Activated CD4-positive, alpha-beta T cell treated with anti-CD3 and anti-CD28 coated beads, Interleukin-2, Interleukin-6, amounts not matched to agents 100 ng/mL and 50 ng/mL, durations not matched to agents 16 hours and 8 hours (primary cell): Measurements from ENCODE around the gene SLC35C1.
A peak's percentile ranks its signal among the peaks of the same experiment; 100 is the strongest.
"Not testable (repeated sequence)": the region's sequence is repeated elsewhere in the genome, so short reads cannot be mapped to it uniquely, and the experiment has no call there.

Experiments used
- DNase-seq: peaks from one replicate; pipeline ENCODE4 v3.0.0-alpha.2; 2020

The SLC35C1 gene

DNA sequence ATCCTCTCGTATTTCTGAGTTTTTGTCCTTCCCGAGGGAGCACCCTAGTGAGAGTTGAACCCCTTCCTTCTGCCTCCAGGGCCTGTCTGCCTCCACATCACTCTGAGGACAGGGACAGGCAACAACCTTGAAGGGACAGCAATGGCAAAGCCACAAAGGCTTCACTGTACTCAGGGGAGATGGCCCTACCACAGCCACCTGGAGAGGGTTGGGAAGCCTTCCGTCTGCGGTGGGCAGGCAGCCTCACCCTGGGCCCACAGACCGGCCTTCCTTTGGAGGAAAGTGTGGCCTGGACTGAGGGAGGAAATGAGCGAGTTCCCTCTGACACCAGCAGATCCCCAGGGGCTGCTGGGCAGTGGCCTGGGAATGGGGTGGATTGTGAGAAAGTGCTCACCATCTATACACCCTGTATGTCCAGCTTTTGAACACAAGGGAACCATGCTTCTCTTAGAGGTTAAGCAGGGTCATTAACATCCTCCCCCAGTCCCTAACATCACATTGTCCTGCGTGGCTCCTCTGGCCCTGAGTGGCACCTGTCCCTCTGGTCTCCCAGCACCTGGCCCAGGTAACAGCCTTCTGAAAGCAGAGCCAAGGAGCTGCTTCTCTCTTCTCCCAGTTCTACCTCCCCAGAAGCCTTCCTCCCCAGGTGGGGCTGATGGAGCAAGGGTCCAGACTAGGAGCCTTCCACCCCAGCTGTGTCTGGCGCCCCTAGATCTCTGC, 6.8 kb downstream of the SLC35C1 start:
- DNase-seq, result no peak

DNA sequence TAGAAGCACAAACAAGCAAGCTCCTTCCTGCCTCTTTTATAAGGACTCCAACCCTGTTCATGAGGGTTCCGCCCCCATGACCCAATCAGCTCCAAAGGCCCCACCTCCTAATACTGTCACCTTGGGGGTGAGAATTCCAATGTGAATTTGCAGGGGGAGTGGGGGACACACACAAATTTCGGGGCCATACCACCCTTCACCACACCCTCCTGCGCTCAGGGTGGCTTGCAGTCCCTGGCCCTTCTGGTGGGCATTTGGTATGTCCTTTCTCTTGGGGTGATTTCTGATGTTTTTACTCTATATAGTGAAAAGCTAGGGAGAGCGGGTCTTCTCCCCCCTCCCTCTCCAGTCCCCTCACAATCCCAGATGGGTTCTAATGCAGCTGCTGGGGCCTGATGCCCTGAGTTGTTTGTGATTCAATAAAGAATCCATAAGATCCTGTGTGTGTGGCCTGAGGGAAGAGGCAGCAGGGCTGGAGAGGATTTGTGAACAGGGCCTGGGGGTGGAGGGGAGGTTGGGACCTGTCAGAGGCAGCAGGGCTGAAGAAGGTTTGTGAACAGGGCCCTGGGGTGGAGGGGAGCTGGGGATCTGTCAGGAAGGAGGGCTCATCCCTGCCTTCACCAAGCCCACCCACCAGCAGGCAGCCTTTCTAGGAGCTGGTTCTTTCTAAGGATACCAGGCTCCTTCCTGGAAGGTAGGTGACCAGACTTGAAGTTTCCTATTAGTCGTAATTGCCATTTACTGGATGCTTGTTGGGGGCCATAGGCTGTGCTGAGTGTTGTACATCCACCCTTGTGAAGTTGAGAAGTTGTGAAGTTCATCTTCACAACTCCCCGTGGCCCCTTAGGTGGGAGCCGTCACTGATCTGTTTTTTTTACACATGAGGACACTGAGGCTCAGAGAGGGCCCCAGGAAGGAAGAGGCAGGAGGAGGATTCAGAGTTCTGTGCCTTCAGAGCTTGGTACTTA, 7.9 kb downstream of the SLC35C1 start:
- DNase-seq, result no peak

DNA sequence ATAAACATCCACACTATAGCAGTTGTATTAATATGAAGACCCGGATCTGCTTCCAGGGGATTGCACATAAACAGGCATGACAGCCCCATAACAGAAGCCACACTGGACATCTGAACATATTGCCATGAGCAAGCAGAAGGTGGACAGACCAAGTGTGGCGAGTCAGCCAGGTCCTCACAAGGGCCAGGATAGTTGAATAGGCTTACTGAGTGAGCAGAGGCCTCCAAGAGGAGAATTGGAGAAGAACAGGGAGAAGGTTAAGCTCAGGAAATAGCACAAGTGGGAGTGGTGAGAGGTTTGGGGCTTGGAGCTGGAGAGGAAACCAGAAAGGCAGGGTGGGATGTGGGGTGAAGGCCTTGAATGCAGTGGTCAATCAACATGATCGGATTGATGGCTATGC, 10.8 kb downstream of the SLC35C1 start:
- no peak for DNase-seq

- no peak for DNase-seq
Observed at GRCh38 chr11:45816614-45817013, 11.7 kb downstream of the SLC35C1 start.

DNA sequence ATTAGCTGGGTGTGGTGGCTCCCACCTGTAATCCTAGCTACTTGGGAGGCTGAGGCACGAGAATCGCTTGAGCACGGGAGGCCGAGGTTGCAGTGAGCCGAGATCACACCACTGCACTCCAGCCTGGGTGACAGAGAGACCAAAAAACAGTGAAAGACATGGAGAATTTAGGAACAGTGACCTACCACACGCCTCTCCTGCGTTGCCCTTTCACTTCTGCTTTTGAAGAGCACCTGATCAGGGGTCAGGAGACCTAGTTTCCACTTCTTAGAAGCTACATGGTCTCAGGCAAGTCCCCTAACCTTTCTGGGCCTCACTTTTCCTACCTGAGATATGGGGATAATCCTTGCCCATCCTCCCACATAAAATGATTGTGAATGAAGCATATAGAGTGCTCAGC, 12.2 kb downstream of the SLC35C1 start:
- no peak for DNase-seq

DNA sequence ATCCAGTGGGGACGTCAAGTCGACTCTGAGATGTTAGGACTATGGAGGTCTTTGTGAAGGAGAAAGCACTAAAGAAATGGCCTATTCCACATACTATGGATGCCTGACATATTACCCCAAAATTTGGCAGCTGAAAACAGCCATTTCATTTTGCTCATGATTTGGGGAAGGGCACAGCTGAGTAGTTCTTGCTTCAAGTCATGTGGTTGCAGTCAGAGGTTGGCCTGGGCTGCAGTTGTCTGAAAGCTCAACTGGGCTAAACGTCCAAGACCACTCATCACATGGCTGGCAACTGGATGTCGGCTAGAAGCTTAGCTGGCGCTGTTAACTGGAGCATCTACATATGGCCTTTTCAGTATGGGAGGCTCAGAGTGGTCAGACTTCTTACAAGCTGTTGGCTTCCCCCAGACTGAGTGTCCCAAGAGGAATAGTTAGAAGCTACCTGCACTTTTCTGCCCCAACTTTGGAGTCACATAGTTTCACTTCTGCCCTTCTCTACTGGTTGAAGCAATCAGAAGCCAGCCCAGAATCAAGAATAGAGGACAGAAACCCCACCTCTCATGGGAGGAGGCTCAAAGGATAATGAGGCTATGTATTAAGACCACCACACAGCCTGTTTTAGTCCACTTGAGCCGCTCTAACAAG, 14.1 kb downstream of the SLC35C1 start:
- DNase-seq, result no peak

- no peak for DNase-seq
Observed at GRCh38 chr11:45820211-45820857, 15.4 kb downstream of the SLC35C1 start.

DNA sequence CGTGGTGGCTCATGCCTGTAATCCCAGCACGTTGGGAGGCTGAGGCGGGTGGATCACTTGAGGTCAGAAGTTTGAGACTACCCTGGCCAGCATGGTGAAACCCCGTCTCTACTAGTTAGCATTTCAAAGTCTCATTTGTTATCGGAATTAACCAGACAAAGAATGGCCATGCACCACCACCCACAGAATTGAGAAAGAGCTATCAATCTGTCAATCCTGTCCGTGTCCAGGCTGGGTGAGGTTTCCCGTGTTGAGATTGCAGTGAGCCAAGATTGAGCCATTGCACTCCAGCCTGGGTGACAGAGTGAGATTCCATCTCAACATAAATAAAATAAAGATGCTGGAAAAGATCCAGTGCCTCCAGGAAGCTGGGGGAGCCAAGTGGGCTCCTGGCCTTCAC, 21.5 kb downstream of the SLC35C1 start:
- not testable (repeated sequence) for DNase-seq

- DNase-seq, result no peak
Observed at GRCh38 chr11:45827123-45827522, 22.2 kb downstream of the SLC35C1 start.

DNA sequence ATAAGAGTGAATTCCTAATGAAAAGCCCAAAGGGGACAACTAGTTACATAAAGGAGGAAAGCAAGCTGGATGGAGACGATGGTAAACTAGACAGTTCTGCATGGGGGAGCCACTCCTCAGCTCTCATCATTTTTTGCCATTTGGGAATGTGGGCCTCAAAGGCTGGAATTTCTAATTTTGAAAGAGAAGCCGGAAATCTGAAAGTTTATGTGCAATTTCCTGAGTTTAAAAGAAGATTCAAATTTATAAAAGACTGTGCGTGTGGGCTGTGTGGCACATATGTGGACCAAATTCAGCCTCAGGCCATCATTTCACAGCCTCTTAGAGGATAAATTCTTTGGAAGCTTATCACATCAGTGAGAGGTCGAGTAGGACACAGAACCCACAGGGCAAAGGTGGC, 24.0 kb downstream of the SLC35C1 start:
- no peak for DNase-seq

- no peak for DNase-seq
Observed at GRCh38 chr11:45830596-45830995, 25.6 kb downstream of the SLC35C1 start.

GRCh38 chr11:45832811-45833441, 28.0 kb downstream of the SLC35C1 start:
- no peak for DNase-seq

DNA sequence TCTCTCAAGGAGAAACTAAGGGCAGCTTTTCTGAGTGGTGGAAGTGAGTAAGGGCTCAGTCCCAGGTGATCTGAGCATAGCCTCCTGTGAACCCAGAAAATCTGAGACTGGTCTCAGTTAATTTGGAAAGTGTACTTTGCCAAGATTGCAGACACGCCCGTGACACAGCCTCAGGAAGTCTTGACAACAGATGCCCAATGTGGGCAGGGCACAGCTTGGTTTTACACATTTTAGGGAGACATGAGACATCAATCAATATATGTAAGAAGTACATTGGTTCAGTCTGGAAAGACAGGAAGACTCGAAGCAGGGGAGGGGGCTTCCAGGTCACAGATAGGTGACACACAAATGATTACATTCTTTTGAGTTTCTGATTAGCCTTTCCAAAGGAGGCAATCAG, 28.8 kb downstream of the SLC35C1 start:
- DNase-seq, result no peak

- DNase-seq, result peak; percentile 81
Observed at GRCh38 chr11:45834298-45834756, 29.4 kb downstream of the SLC35C1 start.

DNA sequence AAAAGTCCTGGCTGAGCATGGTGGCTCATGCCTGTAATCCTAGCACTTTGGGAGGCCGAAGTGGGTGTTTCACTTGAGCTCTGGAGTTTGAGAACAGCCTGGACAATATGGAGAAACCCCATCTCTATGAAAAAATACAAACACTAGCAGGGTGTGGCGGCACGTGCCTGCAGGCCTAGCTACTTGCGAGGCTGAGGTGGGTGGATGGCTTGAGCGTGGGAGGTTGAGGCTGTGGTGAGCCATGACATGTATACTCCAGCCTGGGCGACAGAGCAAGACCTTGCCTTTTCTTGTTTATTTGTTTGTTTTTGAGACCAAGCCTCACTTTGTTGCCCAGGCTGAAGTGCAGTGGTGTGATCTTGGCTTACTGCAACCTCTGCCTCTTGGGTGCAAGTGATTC, 34.3 kb downstream of the SLC35C1 start:
- DNase-seq, result no peak

DNA sequence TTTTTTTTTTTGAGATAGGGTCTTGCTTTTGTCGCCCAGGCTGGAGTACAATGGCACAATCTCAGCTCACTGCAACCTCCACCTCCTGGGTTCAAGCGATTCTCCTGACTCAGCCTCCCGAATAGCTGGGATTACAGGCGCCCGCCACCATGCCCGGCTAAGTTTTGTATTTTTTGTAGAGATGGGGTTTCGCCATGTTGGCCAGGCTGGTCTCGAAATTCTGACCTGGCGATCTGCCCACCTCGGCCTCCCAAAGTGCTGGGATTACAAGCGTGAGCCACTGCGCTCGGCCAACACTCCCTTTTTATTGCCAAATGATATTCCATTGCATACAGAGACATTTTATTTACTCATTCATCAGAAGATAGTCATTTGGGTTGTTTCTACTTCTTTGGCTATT, 35.3 kb downstream of the SLC35C1 start:
- DNase-seq, result not testable (repeated sequence)

- DNase-seq, result peak; percentile 93
Observed at GRCh38 chr11:45843158-45843924, 38.4 kb downstream of the SLC35C1 start.

- DNase-seq, result no peak
Observed at GRCh38 chr11:45844822-45845578, 40.1 kb downstream of the SLC35C1 start.

DNA sequence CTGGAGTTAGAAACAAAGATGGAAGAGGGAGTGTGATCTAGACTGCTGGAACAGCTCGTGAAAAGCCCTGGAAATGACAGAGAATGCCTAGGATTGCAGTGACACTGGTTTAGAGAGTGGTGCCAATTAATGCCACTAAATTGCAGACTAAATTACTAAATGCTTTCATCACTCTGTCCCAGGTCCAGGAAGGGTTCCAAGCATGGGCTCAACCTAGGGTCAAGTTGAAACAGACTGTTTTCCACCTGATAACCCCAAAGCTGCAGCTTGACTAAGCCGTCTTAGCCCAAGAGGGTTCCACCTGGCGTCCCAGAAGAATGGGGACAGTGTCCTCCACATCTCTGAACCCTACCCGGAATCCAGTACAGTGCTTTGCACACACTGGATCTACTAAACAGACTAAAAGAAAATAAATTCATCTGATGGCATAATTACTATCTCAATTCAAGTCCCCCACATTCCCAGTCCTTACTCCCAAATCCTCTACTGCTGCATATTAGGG, 41.3 kb downstream of the SLC35C1 start:
- no peak for DNase-seq
